OCI-LY7 (cell line): ENCODE data around the gene ADGRD1. TPM values are rescaled to one million over a fixed set of nuclear protein-coding genes. Genes with fewer than 3 reads are reported as not detected.

Source experiments
- BruUV-seq: library from RNA; stranded (reverse); fragments of 400-500 nt; replicated peaks from 2 replicates; lab custom pipeline; 2021; lab: Mats Ljungman, UMichigan
- CTCF ChIA-PET: fragments of 300-600 bp; sonication (Branson Sonifier 250); formaldehyde crosslinking; loops from one replicate; lab custom pipeline; 2022; ENCODE audit warnings: antibody characterized with exemption; ENCODE audit not compliant: unreplicated experiment; lab: Charles Lee
- POLR2A ChIA-PET: fragments of 300-600 bp; sonication (Branson Sonifier 250); formaldehyde crosslinking; loops from one replicate; lab custom pipeline; 2022; ENCODE audit warnings: antibody characterized with exemption; lab: Charles Lee
- DNase-seq: peaks from one replicate; pipeline ENCODE4 v3.0.0-alpha.2; 2015; ENCODE audit warnings: low spot score
- H2AFZ ChIP-seq: fragments of 200-600 bp; sonication (generic), shearing (Covaris generic); 2 replicates; pipeline ENCODE4 v1.6.1; 2014; ENCODE audit warnings: mild to moderate bottlenecking, antibody characterized with exemption, low read length, moderate library complexity
- H3K27ac ChIP-seq: fragments of 200-600 bp; sonication (generic); 2 replicates; pipeline ENCODE4 v1.5.1; 2014; ENCODE audit warnings: mixed run types, low read depth, mild to moderate bottlenecking, moderate library complexity, low read length, inconsistent platforms; ENCODE audit not compliant: poor library complexity, severe bottlenecking
- H3K36me3 ChIP-seq: fragments of 200-600 bp; sonication (generic); 2 replicates; pipeline ENCODE4 v1.6.1; 2014; ENCODE audit warnings: mild to moderate bottlenecking, antibody characterized with exemption, low read length, moderate library complexity, mixed read lengths; ENCODE audit not compliant: insufficient read depth
- H3K4me1 ChIP-seq: fragments of 200-600 bp; sonication (generic); 2 replicates; pipeline ENCODE4 v1.5.1; 2014; ENCODE audit warnings: mild to moderate bottlenecking, low read length; ENCODE audit not compliant: insufficient read depth, poor library complexity, severe bottlenecking
- H3K4me2 ChIP-seq: fragments of 200-600 bp; sonication (generic); 2 replicates; pipeline ENCODE4 v1.6.1; 2014; ENCODE audit warnings: mild to moderate bottlenecking, low read length
- H3K4me3 ChIP-seq: fragments of 200-600 bp; sonication (generic); 2 replicates; pipeline ENCODE4 v1.5.1; 2014; ENCODE audit warnings: mild to moderate bottlenecking, low read depth, low read length; ENCODE audit not compliant: poor library complexity, severe bottlenecking
- H3K79me2 ChIP-seq: fragments of 200-600 bp; sonication (generic); 2 replicates; pipeline ENCODE4 v1.6.1; 2016; ENCODE audit warnings: low read depth, mild to moderate bottlenecking, low read length, moderate library complexity, mixed read lengths; ENCODE audit not compliant: insufficient read depth
- H3K9me2 ChIP-seq: fragments of 200-600 bp; sonication (generic); 2 replicates; pipeline ENCODE4 v1.6.1; 2016; ENCODE audit warnings: mild to moderate bottlenecking, low read length, mixed read lengths; ENCODE audit not compliant: insufficient read depth
- H3K9me3 ChIP-seq: fragments of 200-600 bp; sonication (generic); 2 replicates; pipeline ENCODE4 v1.6.1; 2014; ENCODE audit warnings: mild to moderate bottlenecking, mixed run types, low read length, mixed read lengths
- H4K20me1 ChIP-seq: fragments of 200-600 bp; sonication (generic); 2 replicates; pipeline ENCODE4 v1.6.1; 2014; ENCODE audit warnings: mild to moderate bottlenecking, antibody characterized with exemption, low read length, moderate library complexity, mixed read lengths; ENCODE audit not compliant: insufficient read depth
- EZH2phosphoT487 ChIP-seq: fragments of 200-600 bp; sonication (generic); IDR thresholded peaks from 2 replicates; pipeline ENCODE4 v1.6.1; 2018; ENCODE audit warnings: low read depth, borderline replicate concordance, mild to moderate bottlenecking, mixed run types, antibody characterized with exemption, low read length, moderate library complexity, mixed read lengths
- intact Hi-C: fragments of 100-400 bp; cut with micrococcal nuclease; formaldehyde crosslinking; loops from one replicate; pipeline ENCODE4 v1.10.0; 2022; ENCODE audit not compliant: unreplicated experiment
- total RNA-seq, 2 experiments: library from RNA; depleted of rRNA in 1 of 2; stranded (reverse); fragments of >200 nt in 1 of 2; shearing (Covaris generic) in 1 of 2; gene quantifications; 2 replicates each; pipeline ENCODE4 v1.2.3, GENCODE V29; 2014 to 2022
- TF ChIP-seq, protein P1 (sequence below): fragments of 200-600 bp; sonication (generic); conservative IDR thresholded peaks from 2 replicates; pipeline ENCODE4 v1.5.1; 2014; ENCODE audit warnings: mild to moderate bottlenecking, antibody characterized with exemption, low read length, moderate library complexity, mixed read lengths

The ADGRD1 gene
- total RNA-seq, 2 experiments from 2014 or later, result 1.0 to 1.7 TPM

DNA sequence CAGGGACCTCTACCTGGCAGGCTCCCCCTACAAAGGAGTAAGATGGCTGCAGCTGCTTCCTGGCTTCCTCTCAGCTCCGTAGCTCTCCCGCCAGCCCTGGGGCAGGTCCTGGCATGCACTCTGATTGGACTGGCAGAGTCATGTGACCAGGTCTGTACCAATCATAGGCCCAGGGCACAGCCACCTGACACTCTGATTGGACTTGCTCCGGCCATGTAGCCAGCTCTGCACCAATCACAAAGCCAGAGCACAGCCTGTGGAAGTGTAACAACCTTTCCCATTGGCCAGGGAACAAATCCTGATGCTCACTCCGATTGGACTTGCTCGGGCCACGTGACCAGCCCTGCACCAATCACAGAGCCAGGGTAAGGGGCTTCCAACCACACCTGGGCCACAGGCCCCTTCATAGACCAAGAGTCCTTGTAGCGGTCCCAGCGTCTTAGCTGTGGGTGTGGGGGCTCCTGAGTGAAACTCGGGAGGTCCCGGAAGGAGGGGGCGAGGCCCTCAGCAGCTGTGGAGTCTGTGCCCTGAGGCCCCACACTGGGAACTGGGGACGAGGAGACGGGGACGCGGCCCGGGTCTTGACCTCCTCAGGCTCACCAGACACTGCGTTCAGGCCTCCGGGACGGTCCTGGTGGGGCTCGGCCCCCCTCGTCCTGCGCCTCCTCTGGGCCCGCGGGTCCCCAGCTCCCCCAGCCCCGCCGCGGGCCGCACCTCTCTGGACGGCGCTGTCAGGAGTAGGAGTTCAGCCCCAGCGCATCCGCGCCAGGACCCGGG lies 210.6 kb downstream of the ADGRD1 start:
- Histone ChIP-seq H2AFZ (no peak overlapping the region), H3K4me1 (no peaks in the 10 kb centered on the region), H3K27ac (no peak overlapping the region), H3K9me3 (no peaks in the 10 kb centered on the region), H4K20me1 (no peaks in the 10 kb centered on the region), H3K79me2 (no peaks in the 10 kb centered on the region), H3K36me3 (no peaks in the 10 kb centered on the region), H3K9me2 (no peaks in the 10 kb centered on the region), H3K4me3 (no peak overlapping the region), H3K4me2 (no peak overlapping the region)
- no peak for TF ChIP-seq EZH2phosphoT487
- TF ChIP-seq, protein P1, sequence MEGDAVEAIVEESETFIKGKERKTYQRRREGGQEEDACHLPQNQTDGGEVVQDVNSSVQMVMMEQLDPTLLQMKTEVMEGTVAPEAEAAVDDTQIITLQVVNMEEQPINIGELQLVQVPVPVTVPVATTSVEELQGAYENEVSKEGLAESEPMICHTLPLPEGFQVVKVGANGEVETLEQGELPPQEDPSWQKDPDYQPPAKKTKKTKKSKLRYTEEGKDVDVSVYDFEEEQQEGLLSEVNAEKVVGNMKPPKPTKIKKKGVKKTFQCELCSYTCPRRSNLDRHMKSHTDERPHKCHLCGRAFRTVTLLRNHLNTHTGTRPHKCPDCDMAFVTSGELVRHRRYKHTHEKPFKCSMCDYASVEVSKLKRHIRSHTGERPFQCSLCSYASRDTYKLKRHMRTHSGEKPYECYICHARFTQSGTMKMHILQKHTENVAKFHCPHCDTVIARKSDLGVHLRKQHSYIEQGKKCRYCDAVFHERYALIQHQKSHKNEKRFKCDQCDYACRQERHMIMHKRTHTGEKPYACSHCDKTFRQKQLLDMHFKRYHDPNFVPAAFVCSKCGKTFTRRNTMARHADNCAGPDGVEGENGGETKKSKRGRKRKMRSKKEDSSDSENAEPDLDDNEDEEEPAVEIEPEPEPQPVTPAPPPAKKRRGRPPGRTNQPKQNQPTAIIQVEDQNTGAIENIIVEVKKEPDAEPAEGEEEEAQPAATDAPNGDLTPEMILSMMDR, result no peak
- ChIA-PET CTCF (no interaction called here), POLR2A (no interaction called here)
- BruUV-seq, result no TSS peak
- DNase-seq, result no peak
- intact Hi-C loops, result no loop called here

DNA sequence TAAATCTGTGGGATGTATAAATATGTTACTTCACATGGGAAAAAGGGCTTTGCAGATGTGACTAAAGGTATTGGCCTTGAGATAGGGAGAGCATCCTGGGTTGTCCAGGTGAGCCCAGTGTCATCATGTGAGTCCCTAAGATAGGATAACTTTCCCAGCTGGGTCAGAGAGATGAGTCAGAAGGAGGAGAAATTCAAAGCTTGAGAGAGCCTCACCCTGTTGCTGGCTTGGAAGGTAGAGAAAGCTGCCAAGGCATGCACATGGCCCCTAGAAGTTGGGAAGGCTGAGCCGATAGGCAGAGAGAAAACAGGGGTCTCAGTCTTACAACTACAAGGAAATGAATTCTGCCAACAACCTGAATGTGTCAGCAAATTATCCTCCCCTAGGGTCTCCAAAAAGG lies 213.0 kb downstream of the ADGRD1 start:
- ChIA-PET CTCF (no interaction called here), POLR2A (no interaction called here)
- Histone ChIP-seq H3K9me2 (no peaks in the 10 kb centered on the region), H3K4me3 (no peak overlapping the region), H3K9me3 (no peaks in the 10 kb centered on the region), H3K4me2 (no peak overlapping the region), H3K36me3 (no peaks in the 10 kb centered on the region), H4K20me1 (no peaks in the 10 kb centered on the region), H2AFZ (no peak overlapping the region), H3K79me2 (no peaks in the 10 kb centered on the region), H3K27ac (no peak overlapping the region), H3K4me1 (no peaks in the 10 kb centered on the region)
- DNase-seq, result no peak
- intact Hi-C loops, result no loop called here
- BruUV-seq, result no TSS peak
- TF ChIP-seq EZH2phosphoT487, result no peak
- TF ChIP-seq, protein P1, result no peak

DNA sequence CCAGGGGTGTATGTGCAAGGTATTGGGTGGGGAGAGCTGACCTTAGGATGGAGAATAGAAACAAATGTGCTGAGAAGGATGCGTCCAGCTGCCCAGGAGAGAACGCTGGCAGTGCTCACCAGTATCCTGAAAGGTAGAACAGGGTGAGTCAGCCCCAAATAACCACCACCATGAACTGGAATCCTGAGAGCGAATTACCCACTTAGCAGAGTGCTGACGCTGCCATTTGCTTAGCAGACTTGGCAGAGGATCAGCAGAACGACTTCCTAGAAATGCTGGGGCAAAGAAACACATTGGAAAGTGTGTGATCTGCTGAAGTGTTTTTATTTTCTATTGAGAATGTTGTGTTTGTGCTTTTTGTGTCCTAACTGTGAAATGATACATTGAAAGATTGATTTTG lies 213.6 kb downstream of the ADGRD1 start:
- no TSS peak for BruUV-seq
- H3K4me1 ChIP-seq, result no peaks in the 10 kb centered on the region

More for the DNA sequence above, 213.6 kb downstream of the ADGRD1 start:
- no peak overlapping the region for H3K27ac ChIP-seq
- H3K4me3 ChIP-seq, result no peak overlapping the region
- no peaks in the 10 kb centered on the region for H3K79me2 ChIP-seq
- H3K4me2 ChIP-seq, result no peak overlapping the region
- intact Hi-C loops, result no loop called here
- no peak overlapping the region for H2AFZ ChIP-seq
- DNase-seq, result no peak
- ChIA-PET CTCF (no interaction called here), POLR2A (interaction anchor here (0.6 kb wide), 1 partner anchor 23 kb away, joined by 4 read pairs; no protein-coding TSS in a partner anchor)
- TF ChIP-seq EZH2phosphoT487, result no peak
- TF ChIP-seq, protein P1, result no peak
- H3K9me2 ChIP-seq, result no peaks in the 10 kb centered on the region
- H3K36me3 ChIP-seq, result no peaks in the 10 kb centered on the region
- no peaks in the 10 kb centered on the region for H3K9me3 ChIP-seq
- no peaks in the 10 kb centered on the region for H4K20me1 ChIP-seq
